ENCODE data around the gene LAMC3. TPM values are rescaled to one million over a fixed set of nuclear protein-coding genes. Genes with fewer than 3 reads are reported as not detected.

LAMC3 gene
- total RNA-seq, 2 experiments from 2014 or later, result 0.19 to 2.2 TPM

- no TSS peak for BruUV-seq (replicated peaks)
- intact Hi-C loops (cut with micrococcal nuclease; ENCODE audit: unreplicated experiment), result no loop called here
- CTCF ChIA-PET (ENCODE audit: unreplicated experiment), result no interaction called here
- H3K36me3 ChIP-seq (ENCODE audit: insufficient read depth, low read length), result no peaks in the 10 kb centered on the region
- no peaks in the 10 kb centered on the region for H3K9me3 ChIP-seq (ENCODE audit: low read length)
- no peak overlapping the region for H3K4me3 ChIP-seq (ENCODE audit: low read depth, low read length, poor library complexity, severe bottlenecking)
- H4K20me1 ChIP-seq (ENCODE audit: insufficient read depth, low read length), result no peaks in the 10 kb centered on the region
- H2AFZ ChIP-seq (ENCODE audit: low read length), result no peak overlapping the region
- no peak for TF ChIP-seq EZH2phosphoT487 (IDR thresholded peaks at IDR 0.05; ENCODE audit: borderline replicate concordance, low read depth, low read length)
- no peak for TF ChIP-seq CTCF (conservative IDR thresholded peaks at IDR 0.05; ENCODE audit: low read length)
- no peak for DNase-seq (ENCODE audit: low spot score)
- H3K27ac ChIP-seq (ENCODE audit: low read depth, low read length, poor library complexity, severe bottlenecking), result no peak overlapping the region
- no peaks in the 10 kb centered on the region for H3K9me2 ChIP-seq (ENCODE audit: insufficient read depth, low read length)
- H3K4me2 ChIP-seq (ENCODE audit: low read length), result no peak overlapping the region
- POLR2A ChIA-PET, result no interaction called here
- no peaks in the 10 kb centered on the region for H3K79me2 ChIP-seq (ENCODE audit: insufficient read depth, low read depth, low read length)
- H3K4me1 ChIP-seq (ENCODE audit: insufficient read depth, low read length, poor library complexity, severe bottlenecking), result no peaks in the 10 kb centered on the region
Measured at GRCh38 chr9:130971294-130971849, 37.6 kb upstream of the LAMC3 start.

GRCh38 chr9:130972277-130972956 is 36.6 kb upstream of the LAMC3 start:
- intact Hi-C loops (cut with micrococcal nuclease; ENCODE audit: unreplicated experiment), result no loop called here
- Histone ChIP-seq H4K20me1 (ENCODE audit: insufficient read depth, low read length) (no peaks in the 10 kb centered on the region), H3K4me3 (ENCODE audit: low read depth, low read length, poor library complexity, severe bottlenecking) (no peak overlapping the region), H3K4me2 (ENCODE audit: low read length) (no peak overlapping the region), H3K36me3 (ENCODE audit: insufficient read depth, low read length) (no peaks in the 10 kb centered on the region), H3K9me3 (ENCODE audit: low read length) (no peaks in the 10 kb centered on the region), H2AFZ (ENCODE audit: low read length) (no peak overlapping the region), H3K79me2 (ENCODE audit: insufficient read depth, low read depth, low read length) (no peaks in the 10 kb centered on the region), H3K9me2 (ENCODE audit: insufficient read depth, low read length) (no peaks in the 10 kb centered on the region), H3K27ac (ENCODE audit: low read depth, low read length, poor library complexity, severe bottlenecking) (no peak overlapping the region), H3K4me1 (ENCODE audit: insufficient read depth, low read length, poor library complexity, severe bottlenecking) (no peaks in the 10 kb centered on the region)
- BruUV-seq (replicated peaks), result no TSS peak
- no peak for DNase-seq (ENCODE audit: low spot score)
- ChIA-PET POLR2A (no interaction called here), CTCF (ENCODE audit: unreplicated experiment) (no interaction called here)
- TF ChIP-seq CTCF (conservative IDR thresholded peaks at IDR 0.05; ENCODE audit: low read length) (no peak), EZH2phosphoT487 (IDR thresholded peaks at IDR 0.05; ENCODE audit: borderline replicate concordance, low read depth, low read length) (no peak)

- intact Hi-C loops (cut with micrococcal nuclease; ENCODE audit: unreplicated experiment), result no loop called here
- H3K4me1 ChIP-seq (ENCODE audit: insufficient read depth, low read length, poor library complexity, severe bottlenecking), result no peaks in the 10 kb centered on the region
- H2AFZ ChIP-seq (ENCODE audit: low read length), result no peak overlapping the region
- H3K4me3 ChIP-seq (ENCODE audit: low read depth, low read length, poor library complexity, severe bottlenecking), result no peak overlapping the region
- BruUV-seq (replicated peaks), result no TSS peak
- no peak overlapping the region for H3K4me2 ChIP-seq (ENCODE audit: low read length)
- H3K79me2 ChIP-seq (ENCODE audit: insufficient read depth, low read depth, low read length), result no peaks in the 10 kb centered on the region
- no peak overlapping the region for H3K27ac ChIP-seq (ENCODE audit: low read depth, low read length, poor library complexity, severe bottlenecking)
- no peaks in the 10 kb centered on the region for H4K20me1 ChIP-seq (ENCODE audit: insufficient read depth, low read length)
- POLR2A ChIA-PET, result interaction anchor here (0.6 kb wide), 1 partner anchor 31 kb away, joined by 3 read pairs; no protein-coding TSS in a partner anchor
- DNase-seq (ENCODE audit: low spot score), result no peak
- CTCF ChIA-PET (ENCODE audit: unreplicated experiment), result no interaction called here
- H3K9me3 ChIP-seq (ENCODE audit: low read length), result no peaks in the 10 kb centered on the region
- no peaks in the 10 kb centered on the region for H3K36me3 ChIP-seq (ENCODE audit: insufficient read depth, low read length)
- TF ChIP-seq CTCF (conservative IDR thresholded peaks at IDR 0.05; ENCODE audit: low read length) (no peak), EZH2phosphoT487 (IDR thresholded peaks at IDR 0.05; ENCODE audit: borderline replicate concordance, low read depth, low read length) (no peak)
- H3K9me2 ChIP-seq (ENCODE audit: insufficient read depth, low read length), result no peaks in the 10 kb centered on the region
Measured at GRCh38 chr9:130972957-130973685, 35.9 kb upstream of the LAMC3 start.
